Ovary (tissue), 3 donors: ENCODE measurements around the gene ETFRF1.

Experiments
- EP300 ChIP-seq: sonication (generic); formaldehyde crosslinking; IDR thresholded peaks from one replicate; pipeline ENCODE4 v1.6.1; 2017; ENCODE audit warnings: antibody characterized with exemption
- TF ChIP-seq, protein P1 (sequence below), 3 donors: fragments of 450-650 bp in 2 of 3; fragments of 200-600 bp in 1 of 3; IDR thresholded peaks; one replicate each; pipeline versions ENCODE4 v1.5.1 to v1.8.0; 2016 to 2022; ENCODE audit warnings: antibody characterized with exemption in 3 of 3, mild to moderate bottlenecking in 1 of 3
- donor health status: DM: no; HTN: no; CAD: no.

DNA sequence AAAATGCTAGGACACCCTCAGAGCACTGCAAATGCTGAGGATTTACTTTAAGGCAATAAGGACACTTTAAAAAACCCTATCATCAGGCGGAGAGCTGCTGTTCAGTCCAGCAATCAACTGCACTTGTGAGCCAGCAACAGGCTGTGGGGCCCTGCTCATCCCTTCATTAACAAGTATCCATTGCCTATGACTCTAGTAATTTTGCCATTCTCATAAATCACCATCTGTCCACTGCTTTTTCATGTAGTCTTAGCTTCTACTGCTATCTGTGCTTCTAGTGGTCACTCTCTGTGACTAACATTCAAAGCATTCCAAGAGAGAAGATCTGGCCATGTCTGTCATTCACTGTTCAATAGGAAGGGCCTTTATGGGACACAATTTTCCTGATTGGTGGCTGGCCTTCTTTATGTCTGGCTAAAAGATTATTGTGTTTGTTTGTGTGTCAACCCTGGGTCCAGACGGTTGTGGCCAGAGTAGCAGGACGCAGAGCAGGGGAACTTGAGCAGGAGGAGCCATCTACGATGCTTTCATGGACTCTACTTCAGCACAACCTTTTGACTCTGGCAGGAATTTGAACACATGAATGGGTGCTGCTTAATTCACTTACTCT, 59.3 kb downstream of the ETFRF1 start:
- TF ChIP-seq, protein P1, sequence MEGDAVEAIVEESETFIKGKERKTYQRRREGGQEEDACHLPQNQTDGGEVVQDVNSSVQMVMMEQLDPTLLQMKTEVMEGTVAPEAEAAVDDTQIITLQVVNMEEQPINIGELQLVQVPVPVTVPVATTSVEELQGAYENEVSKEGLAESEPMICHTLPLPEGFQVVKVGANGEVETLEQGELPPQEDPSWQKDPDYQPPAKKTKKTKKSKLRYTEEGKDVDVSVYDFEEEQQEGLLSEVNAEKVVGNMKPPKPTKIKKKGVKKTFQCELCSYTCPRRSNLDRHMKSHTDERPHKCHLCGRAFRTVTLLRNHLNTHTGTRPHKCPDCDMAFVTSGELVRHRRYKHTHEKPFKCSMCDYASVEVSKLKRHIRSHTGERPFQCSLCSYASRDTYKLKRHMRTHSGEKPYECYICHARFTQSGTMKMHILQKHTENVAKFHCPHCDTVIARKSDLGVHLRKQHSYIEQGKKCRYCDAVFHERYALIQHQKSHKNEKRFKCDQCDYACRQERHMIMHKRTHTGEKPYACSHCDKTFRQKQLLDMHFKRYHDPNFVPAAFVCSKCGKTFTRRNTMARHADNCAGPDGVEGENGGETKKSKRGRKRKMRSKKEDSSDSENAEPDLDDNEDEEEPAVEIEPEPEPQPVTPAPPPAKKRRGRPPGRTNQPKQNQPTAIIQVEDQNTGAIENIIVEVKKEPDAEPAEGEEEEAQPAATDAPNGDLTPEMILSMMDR (IDR thresholded peaks at IDR 0.05), result no peak
- TF ChIP-seq EP300, result no peak
